Liver (tissue), 9 donors: Measurements from ENCODE around the gene ATP6V1F. TPM values are rescaled to one million over a fixed set of nuclear protein-coding genes. Genes with fewer than 3 reads are reported as not detected.

Source experiments
- DNase-seq: peaks from one replicate; pipeline ENCODE4 v3.0.0-alpha.2; 2017; ENCODE audit warnings: low spot score
- H3K27ac ChIP-seq, 2 donors: one replicate each; pipeline ENCODE4 v1.7.0; 2013; ENCODE audit warnings: inconsistent platforms in 2 of 2, low read length in 2 of 2, control low read depth in 1 of 2, low read depth in 1 of 2, mild to moderate bottlenecking in 1 of 2
- H3K27me3 ChIP-seq, 4 donors: one replicate each; pipeline versions ENCODE4 v1.6.1 to v1.7.0; 2013; ENCODE audit warnings: low read length in 3 of 4, inconsistent platforms in 1 of 4, mild to moderate bottlenecking in 1 of 4, moderate library complexity in 1 of 4; ENCODE audit not compliant: control insufficient read depth in 4 of 4, insufficient read depth in 4 of 4
- H3K36me3 ChIP-seq, 4 donors: one replicate each; pipeline versions ENCODE4 v1.6.1 to v1.7.0; 2013; ENCODE audit warnings: low read length in 3 of 4, mild to moderate bottlenecking in 3 of 4, low read depth in 1 of 4, moderate library complexity in 1 of 4; ENCODE audit not compliant: control insufficient read depth in 4 of 4, insufficient read depth in 3 of 4
- H3K4me1 ChIP-seq, 4 donors: one replicate each; pipeline versions ENCODE4 v1.6.1 to v1.7.0; 2013; ENCODE audit warnings: low read length in 3 of 4, mild to moderate bottlenecking in 3 of 4, moderate library complexity in 1 of 4; ENCODE audit not compliant: control insufficient read depth in 4 of 4, insufficient read depth in 4 of 4
- H3K4me3 ChIP-seq, 3 donors: one replicate each; pipeline versions ENCODE4 v1.6.1 to v1.7.0; 2013; ENCODE audit warnings: low read length in 3 of 3, control low read depth in 1 of 3, low read depth in 1 of 3, mild to moderate bottlenecking in 1 of 3
- H3K9ac ChIP-seq, 2 donors: one replicate each; pipeline ENCODE4 v1.7.0; 2013; ENCODE audit warnings: low read length in 2 of 2, mild to moderate bottlenecking in 2 of 2, moderate library complexity in 2 of 2, control low read depth in 1 of 2, low read depth in 1 of 2
- H3K9me3 ChIP-seq, 4 donors: one replicate each; pipeline versions ENCODE4 v1.6.1 to v1.7.0; 2013; ENCODE audit warnings: low read length in 3 of 4; ENCODE audit not compliant: control insufficient read depth in 4 of 4
- CTCF ChIP-seq: fragments of 150-350 bp; IDR thresholded peaks from 2 replicates; pipeline ENCODE4 v1.5.1; 2017; ENCODE audit warnings: improper control_type of control experiment, low read depth, low read length; ENCODE audit not compliant: missing input control
- EGR1 ChIP-seq, 2 donors: IDR thresholded peaks; 2 replicates each; pipeline ENCODE4 v1.6.1; 2016 to 2018; ENCODE audit warnings: antibody characterized with exemption in 2 of 2, low read depth in 2 of 2
- FOXA1 ChIP-seq: IDR thresholded peaks from 2 replicates; pipeline ENCODE4 v1.6.1; 2016; ENCODE audit warnings: antibody characterized with exemption
- FOXA2 ChIP-seq: IDR thresholded peaks from 2 replicates; pipeline ENCODE4 v1.6.1; 2016; ENCODE audit warnings: antibody characterized with exemption
- GABPA ChIP-seq, 2 donors: IDR thresholded peaks in 1 of 2; conservative IDR thresholded peaks in 1 of 2; 2 replicates each; pipeline ENCODE4 v1.6.1; 2016; ENCODE audit warnings: antibody characterized with exemption in 2 of 2, mild to moderate bottlenecking in 1 of 2, moderate library complexity in 1 of 2
- HNF4A ChIP-seq, 2 donors: conservative IDR thresholded peaks; 2 replicates each; pipeline ENCODE4 v1.6.1; 2016; ENCODE audit warnings: antibody characterized with exemption in 2 of 2, mild to moderate bottlenecking in 2 of 2
- HNF4G ChIP-seq: IDR thresholded peaks from 2 replicates; pipeline ENCODE4 v1.6.1; 2016; ENCODE audit warnings: antibody characterized with exemption
- JUND ChIP-seq, 2 donors: IDR thresholded peaks; 2 replicates each; pipeline ENCODE4 v1.6.1; 2016; ENCODE audit warnings: antibody characterized with exemption in 2 of 2
- MAX ChIP-seq: IDR thresholded peaks from 2 replicates; pipeline ENCODE4 v1.6.1; 2016; ENCODE audit warnings: antibody characterized with exemption
- NR2F2 ChIP-seq: IDR thresholded peaks from 2 replicates; pipeline ENCODE4 v1.6.1; 2016; ENCODE audit warnings: antibody characterized with exemption
- RAD21 ChIP-seq, 2 donors: IDR thresholded peaks; 2 replicates each; pipeline ENCODE4 v1.6.1; 2016; ENCODE audit warnings: antibody characterized with exemption in 2 of 2, mild to moderate bottlenecking in 2 of 2
- RXRA ChIP-seq, 2 donors: IDR thresholded peaks; 2 replicates each; pipeline ENCODE4 v1.6.1; 2017 to 2018; ENCODE audit warnings: antibody characterized with exemption in 2 of 2, mild to moderate bottlenecking in 1 of 2
- TAF1 ChIP-seq: conservative IDR thresholded peaks from 2 replicates; pipeline ENCODE4 v1.6.1; 2016; ENCODE audit warnings: antibody characterized with exemption, mild to moderate bottlenecking
- YY1 ChIP-seq: IDR thresholded peaks from 2 replicates; pipeline ENCODE4 v1.6.1; 2016; ENCODE audit warnings: antibody characterized with exemption, mild to moderate bottlenecking
- WGBS: extraction: QIAGEN DNeasy Blood & Tissue Kit; methylation state at CpG from one replicate; pipeline ENCODE4 v1.1.7; 2013; 5-methylcytosine and 5-hydroxymethylcytosine counted together
- polyA plus RNA-seq, 2 donors: library from polyadenylated mRNA; stranded (reverse) in 1 of 2; unstranded in 1 of 2; fragments of 200-250 nt in 1 of 2; fragments of >200 nt in 1 of 2; fragmentation: Nextera tagmentation in 1 of 2; extraction: Ambion mirVana in 1 of 2; gene quantifications; one replicate each; pipeline versions ENCODE4 v1.2.1 to v1.2.3, GENCODE V29; 2013 to 2015
- total RNA-seq, 2 donors: library from RNA; depleted of rRNA; stranded (reverse); fragments of >200 nt; gene quantifications; one replicate each; pipeline ENCODE4 v1.2.3, GENCODE V29; 2014
- donor health status: healthy.
- donor health status: healthy.
- donor health status: healthy.
- donor health status: healthy.
- donor health status: healthy.

Gene ATP6V1F
- total and polyA plus RNA-seq, 4 donors = 23.1 to 111 (median 47.1) TPM

DNA sequence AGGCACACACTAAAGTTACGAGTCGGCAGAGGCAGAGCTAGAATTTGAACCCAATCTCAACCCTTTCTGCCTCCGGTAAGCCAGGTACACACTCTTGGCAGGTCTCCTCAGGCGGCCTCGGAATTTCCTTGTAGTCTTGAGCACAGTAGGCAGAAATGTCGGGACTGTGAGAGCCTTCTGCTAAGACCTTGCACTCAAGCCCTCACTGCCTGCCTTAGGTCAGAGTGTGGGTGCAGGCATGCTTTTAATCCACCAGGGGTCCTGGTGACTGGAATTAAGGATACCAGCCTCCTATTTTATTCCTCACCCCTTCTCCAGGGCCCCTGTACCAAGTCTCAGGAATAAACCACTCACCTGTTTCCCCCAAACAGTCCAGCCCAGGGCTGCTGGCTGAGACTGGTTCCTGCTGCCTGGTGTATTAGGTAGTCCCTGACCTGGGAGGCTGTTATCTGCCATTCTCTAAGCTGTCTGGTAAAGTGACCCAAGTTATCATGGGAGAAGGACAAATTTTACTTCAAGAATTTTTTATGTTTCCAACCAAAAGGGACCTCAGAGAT is 855 bp downstream of the ATP6V1F start:
- H3K9ac ChIP-seq = peak overlapping the region; percentile 9 to 66
- DNase-seq = peak; percentile 44
- TF ChIP-seq HNF4A (conservative IDR thresholded peaks at IDR 0.05) (peak in 1 of 2 donors; percentile 7), TAF1 (no peak), RAD21 (IDR thresholded peaks at IDR 0.05) (peak in 1 of 2 donors; percentile 59), CTCF (peak; percentile 55), MAX (no peak)
- H3K4me1 ChIP-seq = peaks cover 3 to 12% (median 7%) of the 10 kb centered on the region in 4 donors
- no peak overlapping the region for H3K27ac ChIP-seq
- peaks cover 0 to 9% (median under 1%) of the 10 kb centered on the region in 4 donors for H3K36me3 ChIP-seq
- H3K27me3 ChIP-seq = no peaks in the 10 kb centered on the region
- peak overlapping the region; percentile 70 to 81 (median 74) for H3K4me3 ChIP-seq
- WGBS = under 1% methylated on average over 6 of the region's 6 CpGs
- no peaks in the 10 kb centered on the region for H3K9me3 ChIP-seq

- Histone ChIP-seq H3K9ac (no peak overlapping the region), H3K4me3 (no peak overlapping the region), H3K4me1 (peaks cover 16 to 27% (median 21%) of the 10 kb centered on the region in 4 donors), H3K27ac (no peak overlapping the region), H3K27me3 (no peaks in the 10 kb centered on the region), H3K9me3 (no peaks in the 10 kb centered on the region), H3K36me3 (peaks cover 0 to 9% (median under 1%) of the 10 kb centered on the region in 4 donors)
- TF ChIP-seq TAF1 (no peak), RXRA (IDR thresholded peaks at IDR 0.05) (no peak)
- no peak for DNase-seq
- WGBS = 96% methylated on average over 12 of the region's 12 CpGs
These were observed 2.6 kb downstream of the ATP6V1F start for GRCh38 chr7:128865303-128865702.

DNA sequence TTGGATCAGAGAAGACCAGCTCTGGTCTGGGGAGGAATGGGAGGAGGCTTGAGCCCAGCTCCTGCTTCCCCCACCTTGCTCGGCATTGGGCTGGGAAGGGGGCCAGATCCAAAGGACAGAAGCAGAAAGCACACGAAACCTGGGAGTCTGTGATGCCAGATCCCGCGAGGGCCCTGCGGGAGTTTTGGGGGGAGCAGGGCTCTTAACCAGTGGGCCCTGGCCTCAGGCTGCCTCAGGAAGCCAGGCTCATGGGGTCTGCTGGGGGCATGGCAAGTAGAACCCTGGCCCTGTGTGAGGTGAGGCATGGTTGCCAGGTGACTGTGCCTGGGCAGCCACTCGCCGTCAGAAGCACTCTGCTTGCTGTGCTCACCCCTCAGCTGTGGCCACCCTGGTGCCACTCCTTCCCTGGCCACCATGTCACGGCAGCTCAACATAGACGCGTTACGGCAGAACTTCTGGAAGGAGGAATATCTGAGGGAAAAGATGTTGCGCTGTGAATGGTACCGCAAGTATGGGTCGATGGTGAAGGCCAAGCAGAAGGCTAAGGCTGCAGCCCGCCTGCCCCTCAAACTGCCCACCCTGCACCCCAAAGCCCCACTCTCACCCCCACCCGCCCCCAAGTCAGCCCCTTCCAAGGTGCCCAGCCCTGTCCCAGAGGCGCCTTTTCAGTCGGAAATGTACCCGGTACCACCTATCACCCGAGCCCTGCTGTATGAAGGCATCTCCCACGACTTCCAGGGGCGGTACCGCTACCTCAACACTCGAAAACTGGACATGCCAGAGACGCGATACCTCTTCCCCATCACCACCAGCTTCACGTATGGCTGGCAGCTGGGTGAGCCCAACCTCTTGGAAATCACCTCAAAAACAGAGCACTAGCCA is 3.6 kb downstream of the ATP6V1F start:
- TF ChIP-seq RXRA (IDR thresholded peaks at IDR 0.05) (no peak), HNF4G (no peak), MAX (no peak), YY1 (no peak), HNF4A (conservative IDR thresholded peaks at IDR 0.05) (no peak), JUND (IDR thresholded peaks at IDR 0.05) (no peak), FOXA1 (no peak), NR2F2 (no peak), GABPA (IDR thresholded peaks at IDR 0.05 in 1 of 2, conservative IDR thresholded peaks at IDR 0.05 in 1 of 2) (no peak), EGR1 (IDR thresholded peaks at IDR 0.05; ENCODE audit: low read depth in 2 of 2) (no peak), CTCF (no peak), FOXA2 (no peak)
- Histone ChIP-seq H3K4me1 (peaks cover 16 to 27% (median 21%) of the 10 kb centered on the region in 4 donors), H3K27ac (no peak overlapping the region), H3K4me3 (no peak overlapping the region), H3K36me3 (peaks cover 0 to 9% (median under 1%) of the 10 kb centered on the region in 4 donors), H3K27me3 (no peaks in the 10 kb centered on the region), H3K9me3 (no peaks in the 10 kb centered on the region), H3K9ac (no peak overlapping the region)
- 96% methylated on average over 27 of the region's 27 CpGs for WGBS
- no peak for DNase-seq
